HL-60 (cell line): Measurements from ENCODE around the gene ATP8A1.

Source experiments
- CTCF ChIP-seq: IDR thresholded peaks from one replicate; pipeline ENCODE4 v1.5.1; 2011; ENCODE audit warnings: low read length, control low read depth, inconsistent platforms; ENCODE audit not compliant: insufficient read depth
- GABPA ChIP-seq: IDR thresholded peaks from 2 replicates; pipeline ENCODE4 v1.6.1; 2012; ENCODE audit warnings: low read depth
- POLR2AphosphoS5 ChIP-seq: IDR thresholded peaks from 2 replicates; pipeline ENCODE4 v1.6.1; 2012; ENCODE audit warnings: low read depth
- REST ChIP-seq: IDR thresholded peaks from 2 replicates; pipeline ENCODE4 v1.6.1; 2012; ENCODE audit warnings: low read depth; ENCODE audit not compliant: insufficient replicate concordance
- SPI1 ChIP-seq: IDR thresholded peaks from 2 replicates; pipeline ENCODE4 v1.6.1; 2012; ENCODE audit warnings: low read depth, mild to moderate bottlenecking, borderline replicate concordance

GRCh38 chr4:42371305-42372252 lies 285.3 kb downstream of the ATP8A1 start:
- TF ChIP-seq CTCF (no peak), GABPA (no peak), POLR2AphosphoS5 (no peak), SPI1 (no peak), REST (no peak)
